ENCODE results near the gene METTL26. TPM values are rescaled to one million over a fixed set of nuclear protein-coding genes. Genes with fewer than 3 reads are reported as not detected.

METTL26 gene
- total and polyA plus RNA-seq, 9 of the 15 experiments (the other 6 are each of a cell fraction or from before 2014, with no cell fraction given), result 7.3 to 262 (median 80.9) TPM

DNA sequence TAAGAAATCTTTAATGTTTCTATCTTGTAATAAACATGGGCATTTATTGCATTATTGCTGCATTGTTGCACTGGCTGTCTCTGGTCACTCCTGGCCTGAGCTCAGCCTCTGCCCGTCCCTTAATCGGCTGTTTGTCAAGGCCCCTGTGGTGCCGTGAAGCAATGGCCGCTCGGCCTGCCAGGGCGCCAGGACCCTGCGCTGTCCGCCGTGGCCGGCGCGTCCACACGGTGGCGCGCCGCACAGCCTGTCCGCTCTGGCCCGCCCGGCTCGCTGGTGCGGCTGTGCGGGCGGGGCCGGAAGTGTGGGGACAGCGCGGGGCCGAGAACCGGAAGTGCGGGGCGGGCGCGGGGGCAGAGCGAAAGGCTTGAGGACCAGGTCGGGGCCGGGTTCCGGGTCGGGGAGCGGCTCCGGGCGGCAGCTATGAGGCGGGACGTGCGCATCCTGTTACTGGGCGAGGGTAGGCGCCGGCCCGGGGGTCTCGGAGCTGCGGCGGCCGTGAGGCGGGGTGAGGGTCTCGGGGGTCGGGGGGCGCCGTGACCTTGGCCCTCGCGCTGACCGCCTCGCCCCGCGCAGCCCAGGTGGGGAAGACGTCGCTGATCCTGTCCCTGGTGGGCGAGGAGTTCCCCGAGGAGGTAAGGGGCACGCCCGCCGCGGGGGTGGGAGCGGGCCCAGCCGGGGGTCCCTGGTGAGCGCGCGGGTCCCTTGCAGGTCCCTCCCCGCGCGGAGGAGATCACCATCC lies 31.8 kb upstream of the METTL26 start, which contains the start of gene RHOT2 (continued):
- TF ChIP-seq, protein P1, sequence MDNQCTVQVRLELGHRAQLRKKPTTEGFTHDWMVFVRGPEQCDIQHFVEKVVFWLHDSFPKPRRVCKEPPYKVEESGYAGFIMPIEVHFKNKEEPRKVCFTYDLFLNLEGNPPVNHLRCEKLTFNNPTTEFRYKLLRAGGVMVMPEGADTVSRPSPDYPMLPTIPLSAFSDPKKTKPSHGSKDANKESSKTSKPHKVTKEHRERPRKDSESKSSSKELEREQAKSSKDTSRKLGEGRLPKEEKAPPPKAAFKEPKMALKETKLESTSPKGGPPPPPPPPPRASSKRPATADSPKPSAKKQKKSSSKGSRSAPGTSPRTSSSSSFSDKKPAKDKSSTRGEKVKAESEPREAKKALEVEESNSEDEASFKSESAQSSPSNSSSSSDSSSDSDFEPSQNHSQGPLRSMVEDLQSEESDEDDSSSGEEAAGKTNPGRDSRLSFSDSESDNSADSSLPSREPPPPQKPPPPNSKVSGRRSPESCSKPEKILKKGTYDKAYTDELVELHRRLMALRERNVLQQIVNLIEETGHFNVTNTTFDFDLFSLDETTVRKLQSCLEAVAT (IDR thresholded peaks at IDR 0.05), result no peak
- TF ChIP-seq ZNF282 (CRISPR knock-in tag; IDR thresholded peaks at IDR 0.05), result no peak
- TF ChIP-seq ZNF23 (CRISPR knock-in tag; IDR thresholded peaks at IDR 0.05), result no peak
- TF ChIP-seq SRSF3 (IDR thresholded peaks at IDR 0.05; ENCODE audit: insufficient read depth, low read length), result no peak
- no peak for TF ChIP-seq ZFP36 (IDR thresholded peaks at IDR 0.05; ENCODE audit: low read depth, low read length, partially characterized antibody)
- no peak for TF ChIP-seq ZKSCAN8 (CRISPR knock-in tag; IDR thresholded peaks at IDR 0.05)
- TF ChIP-seq ZNF146 (CRISPR knock-in tag; IDR thresholded peaks at IDR 0.05; ENCODE audit: unreplicated experiment), result no peak
- TF ChIP-seq SETDB1 (IDR thresholded peaks at IDR 0.05; ENCODE audit: low read length), result no peak
- TF ChIP-seq SMC3 (conservative IDR thresholded peaks at IDR 0.05; ENCODE audit: insufficient read depth, low read depth, low read length), result peak; percentile 82
- TF ChIP-seq DIDO1 (tag; IDR thresholded peaks at IDR 0.05; ENCODE audit: low read depth), result no peak
- TF ChIP-seq YBX1 (IDR thresholded peaks at IDR 0.05), result no peak
- 0 out of 2 replicates have a peak, but pooled peaks have one; percentile 31 for TF ChIP-seq HDAC8 (tag; IDR thresholded peaks at IDR 0.05)
- TF ChIP-seq HDAC1 (IDR thresholded peaks at IDR 0.05), result peak in 1 of 2 experiments; percentile 73; a peak in 2 of 4 replicates
- TF ChIP-seq ZNF445 (CRISPR knock-in tag; IDR thresholded peaks at IDR 0.05; ENCODE audit: low read depth), result no peak
- 0 out of 2 replicates have a peak, but pooled peaks have one; percentile 23 for TF ChIP-seq FOSL1 (tag; conservative IDR thresholded peaks at IDR 0.05)
- TF ChIP-seq KLF13 (tag; IDR thresholded peaks at IDR 0.05; ENCODE audit: borderline replicate concordance, low read depth), result 0 out of 2 replicates have a peak, but pooled peaks have one; percentile 53
- TF ChIP-seq RNF2 (IDR thresholded peaks at IDR 0.05), result peak; percentile 63; the same call in 1 of the 2 replicates
- no peak for TF ChIP-seq RERE (CRISPR knock-in tag; IDR thresholded peaks at IDR 0.05; ENCODE audit: borderline replicate concordance)
- no peak for TF ChIP-seq HOXB6 (CRISPR knock-in tag; IDR thresholded peaks at IDR 0.05; ENCODE audit: borderline replicate concordance)
- TF ChIP-seq TAF7 (tag; IDR thresholded peaks at IDR 0.05), result no peak
- no peak for TF ChIP-seq DACH1 (IDR thresholded peaks at IDR 0.05; ENCODE audit: partially characterized antibody)
- no peak for TF ChIP-seq NFE2 (IDR thresholded peaks at IDR 0.05; ENCODE audit: low read depth)
- no peak for TF ChIP-seq ZNF184 (CRISPR knock-in tag; IDR thresholded peaks at IDR 0.05)
- TF ChIP-seq KDM2B (CRISPR knock-in tag; IDR thresholded peaks at IDR 0.05), result no peak
